Germinal center (tissue), 1 donor: ENCODE measurements around the gene ZC3H7B.
"Not testable (repeated sequence)": the region's sequence is repeated elsewhere in the genome, so short reads cannot be mapped to it uniquely, and the experiment has no call there.

ENCODE experiments used
- DNase-seq: peaks from one replicate; pipeline ENCODE4 v3.0.0; 2012; ENCODE audit warnings: mixed read lengths, low spot score

The ZC3H7B gene, protein sequence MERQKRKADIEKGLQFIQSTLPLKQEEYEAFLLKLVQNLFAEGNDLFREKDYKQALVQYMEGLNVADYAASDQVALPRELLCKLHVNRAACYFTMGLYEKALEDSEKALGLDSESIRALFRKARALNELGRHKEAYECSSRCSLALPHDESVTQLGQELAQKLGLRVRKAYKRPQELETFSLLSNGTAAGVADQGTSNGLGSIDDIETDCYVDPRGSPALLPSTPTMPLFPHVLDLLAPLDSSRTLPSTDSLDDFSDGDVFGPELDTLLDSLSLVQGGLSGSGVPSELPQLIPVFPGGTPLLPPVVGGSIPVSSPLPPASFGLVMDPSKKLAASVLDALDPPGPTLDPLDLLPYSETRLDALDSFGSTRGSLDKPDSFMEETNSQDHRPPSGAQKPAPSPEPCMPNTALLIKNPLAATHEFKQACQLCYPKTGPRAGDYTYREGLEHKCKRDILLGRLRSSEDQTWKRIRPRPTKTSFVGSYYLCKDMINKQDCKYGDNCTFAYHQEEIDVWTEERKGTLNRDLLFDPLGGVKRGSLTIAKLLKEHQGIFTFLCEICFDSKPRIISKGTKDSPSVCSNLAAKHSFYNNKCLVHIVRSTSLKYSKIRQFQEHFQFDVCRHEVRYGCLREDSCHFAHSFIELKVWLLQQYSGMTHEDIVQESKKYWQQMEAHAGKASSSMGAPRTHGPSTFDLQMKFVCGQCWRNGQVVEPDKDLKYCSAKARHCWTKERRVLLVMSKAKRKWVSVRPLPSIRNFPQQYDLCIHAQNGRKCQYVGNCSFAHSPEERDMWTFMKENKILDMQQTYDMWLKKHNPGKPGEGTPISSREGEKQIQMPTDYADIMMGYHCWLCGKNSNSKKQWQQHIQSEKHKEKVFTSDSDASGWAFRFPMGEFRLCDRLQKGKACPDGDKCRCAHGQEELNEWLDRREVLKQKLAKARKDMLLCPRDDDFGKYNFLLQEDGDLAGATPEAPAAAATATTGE

DNA sequence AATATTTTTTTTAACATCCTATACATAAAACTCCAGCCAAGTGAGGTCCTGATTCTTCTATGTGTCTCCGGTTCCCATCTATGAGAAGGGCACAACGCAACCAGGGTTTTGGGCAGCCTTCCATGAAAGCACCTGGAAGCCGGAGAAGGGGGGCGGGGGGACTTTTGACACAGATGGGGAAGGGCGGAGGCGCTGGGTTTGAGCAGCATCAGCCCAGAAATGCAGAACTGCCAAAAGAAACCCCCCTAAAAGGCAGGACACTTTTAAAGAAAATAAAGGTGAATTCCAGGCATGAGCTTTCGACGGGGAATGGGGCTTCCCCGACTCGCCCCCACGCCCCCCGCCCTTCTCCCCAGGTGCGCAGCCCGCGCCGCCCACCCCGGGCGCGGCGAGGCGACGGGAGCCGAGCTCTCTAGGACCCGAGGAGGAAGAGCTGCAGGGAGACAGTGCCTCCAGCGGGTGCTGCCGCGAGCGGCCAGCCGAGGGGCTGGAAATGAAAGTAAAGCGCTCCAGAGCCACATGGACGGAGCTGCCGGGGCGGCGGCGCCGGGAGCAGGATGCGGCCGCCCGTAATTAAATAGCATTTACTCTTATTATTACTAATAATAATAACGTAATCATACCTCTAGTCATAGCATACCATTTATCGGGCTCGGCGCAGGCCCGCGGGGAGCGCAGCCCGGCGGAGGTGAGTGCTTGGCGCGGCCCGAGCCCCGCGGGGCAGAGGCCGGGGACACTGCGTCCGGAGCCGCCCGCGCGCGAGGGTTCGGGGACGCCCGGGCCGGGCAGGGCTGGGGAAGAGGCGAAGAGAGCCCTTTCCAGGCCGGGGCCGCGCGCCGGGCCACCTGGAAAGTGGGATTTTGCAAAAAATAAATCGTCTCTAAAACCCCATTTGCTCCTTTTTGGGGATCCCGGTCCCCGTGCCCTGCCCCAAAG is at the start of gene ZC3H7B:
ZC3H7B (plus strand) TSS at position 441 of the 936 bp plus-strand sequence. CDS start 19,136 bp downstream, outside the sequence.
- DNase-seq = peak; percentile 91

DNA sequence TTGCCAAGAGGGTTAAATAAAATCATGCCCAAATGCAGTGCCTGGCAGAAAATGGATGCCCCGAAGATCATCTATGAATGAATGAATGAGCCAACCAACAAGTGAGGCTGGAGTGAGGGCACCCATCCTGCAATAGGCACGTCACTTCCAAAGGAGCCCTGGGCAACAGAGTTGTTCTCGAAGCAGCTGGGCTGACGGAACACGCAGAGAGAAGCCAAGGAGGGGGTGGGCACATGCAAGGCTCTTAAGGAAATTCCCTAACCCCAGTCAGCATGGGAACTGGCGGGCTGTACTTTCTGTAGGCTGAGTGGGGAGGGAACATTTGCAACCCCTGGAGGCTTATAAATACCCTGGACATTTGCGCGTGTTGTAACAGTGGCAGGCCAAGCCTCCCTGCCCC is 49.0 kb upstream of the ZC3H7B start:
- DNase-seq = no peak

DNA sequence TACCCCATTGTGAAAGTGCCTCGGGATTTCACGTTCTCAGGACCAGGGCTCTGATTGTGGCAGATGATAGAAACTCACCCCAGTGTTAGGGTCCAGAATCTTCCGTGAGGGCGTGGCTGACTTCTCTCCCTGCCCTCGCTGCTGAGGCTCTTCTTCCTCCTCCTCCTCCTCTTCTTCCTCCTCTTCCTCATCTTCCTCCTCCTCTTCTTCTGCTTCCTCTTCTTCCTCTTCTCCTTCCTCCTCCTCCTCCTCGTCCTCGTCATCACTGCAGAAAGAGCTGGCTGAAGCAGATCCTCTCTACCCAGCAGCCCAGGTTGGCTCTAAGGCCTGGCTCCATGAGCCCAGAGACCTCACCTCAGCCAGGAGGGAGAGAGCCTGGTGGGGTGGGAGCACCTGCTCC is 47.1 kb upstream of the ZC3H7B start:
- no peak for DNase-seq

DNA sequence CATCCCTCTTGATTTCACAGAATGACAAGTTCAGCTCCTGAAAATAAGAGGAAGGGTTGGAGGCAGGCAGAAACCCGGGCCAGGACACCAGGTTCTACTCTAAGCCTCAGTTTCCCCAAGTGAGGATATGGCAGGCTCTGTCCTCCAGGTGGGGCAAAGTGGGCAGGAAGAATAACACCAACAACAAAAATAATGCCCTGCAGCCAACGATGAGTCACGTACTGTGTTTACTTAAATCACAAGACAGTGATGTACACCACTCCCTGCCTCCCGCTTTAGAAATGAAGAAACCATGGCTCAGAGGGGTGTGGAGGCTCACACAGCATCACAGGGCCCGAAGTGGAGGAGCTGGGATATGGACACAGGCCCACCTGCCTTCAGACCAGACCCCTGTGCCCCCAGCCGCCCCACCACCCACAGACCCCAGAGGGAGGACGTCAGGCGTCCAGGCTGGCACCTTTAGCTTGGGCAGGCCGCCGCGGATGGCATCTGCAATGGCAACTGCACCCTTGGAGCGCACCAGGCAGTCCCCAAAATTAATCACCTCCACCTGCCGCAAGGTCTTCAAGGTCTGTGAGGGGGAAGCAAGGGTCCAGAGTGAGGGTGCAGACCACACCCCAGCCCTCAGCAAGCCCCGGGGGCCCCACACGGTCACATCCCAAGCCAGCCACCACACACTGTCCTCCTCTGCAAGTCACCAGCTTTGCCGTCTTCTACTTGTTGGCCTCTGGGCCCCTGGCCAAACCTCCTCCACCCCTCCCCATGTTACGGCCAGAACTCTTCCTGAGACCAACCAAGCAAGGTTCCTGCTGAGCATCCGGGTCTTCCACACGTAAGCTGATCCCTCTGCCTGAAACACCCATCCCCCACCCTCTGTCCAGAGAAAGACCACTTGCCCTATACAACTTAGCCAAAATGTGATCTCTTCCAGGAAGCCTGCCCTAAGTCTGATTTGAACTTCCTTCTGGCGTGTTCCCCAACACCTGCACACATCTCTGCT is 44.8 kb upstream of the ZC3H7B start:
- no peak for DNase-seq

DNA sequence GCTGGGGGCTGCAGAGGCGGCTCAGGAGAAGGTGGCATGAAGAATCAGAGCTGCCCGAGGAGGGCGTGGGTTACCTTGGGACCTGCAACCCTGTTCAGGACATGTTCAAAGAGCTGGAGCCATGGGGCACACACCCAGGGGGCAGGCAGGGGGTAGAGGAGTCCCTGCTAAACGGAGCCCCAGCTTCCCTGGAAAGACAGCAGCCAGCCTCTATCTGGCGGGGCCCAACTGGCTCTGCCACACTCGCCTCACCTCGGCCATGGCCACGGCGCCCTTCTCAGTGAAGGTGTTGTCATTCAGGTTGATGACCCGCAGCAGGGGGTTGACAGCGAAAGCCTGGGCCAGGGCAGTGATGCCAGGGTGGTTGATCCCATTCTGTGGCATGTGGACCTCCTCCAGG is 43.6 kb upstream of the ZC3H7B start:
- no peak for DNase-seq

DNA sequence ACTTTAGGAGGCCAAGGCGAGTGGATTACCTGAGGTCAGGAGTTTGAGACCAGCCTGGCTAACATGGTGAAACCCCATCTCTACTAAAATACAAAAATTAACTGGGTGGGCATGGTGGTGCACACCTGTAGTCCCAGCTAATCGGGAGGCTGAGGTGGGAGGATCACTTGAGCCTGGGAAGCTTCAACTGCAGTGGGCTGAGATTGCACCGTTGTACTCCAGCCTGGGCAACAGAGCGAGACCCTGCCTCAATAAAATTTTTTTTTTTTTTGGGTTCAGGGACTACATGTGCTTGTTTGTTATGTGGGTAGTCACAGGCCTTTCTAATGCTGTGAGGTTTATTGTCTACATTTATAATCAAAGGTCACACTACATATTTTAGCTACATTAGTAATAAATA is 41.6 kb upstream of the ZC3H7B start:
- DNase-seq = not testable (repeated sequence)

DNA sequence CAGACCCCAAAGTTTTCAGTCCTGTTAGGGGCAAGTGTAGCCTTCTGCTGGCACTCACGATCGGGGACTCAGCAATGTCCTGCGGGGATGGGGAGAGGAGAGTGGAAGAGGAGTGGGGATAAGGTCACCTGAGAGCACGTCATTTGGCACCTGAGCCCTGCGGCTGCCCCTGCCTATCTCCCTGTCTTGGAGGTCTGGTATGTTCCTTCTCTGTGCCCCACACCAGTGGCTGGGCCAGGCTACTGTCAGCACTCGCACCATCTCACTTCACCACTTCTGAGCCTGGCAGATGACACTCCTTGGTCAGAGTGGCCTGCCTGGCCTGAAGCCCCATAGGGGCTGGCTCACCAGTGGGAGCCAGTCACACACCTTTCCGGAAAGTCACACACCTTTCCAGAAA is 40.5 kb upstream of the ZC3H7B start:
- DNase-seq = no peak

DNA sequence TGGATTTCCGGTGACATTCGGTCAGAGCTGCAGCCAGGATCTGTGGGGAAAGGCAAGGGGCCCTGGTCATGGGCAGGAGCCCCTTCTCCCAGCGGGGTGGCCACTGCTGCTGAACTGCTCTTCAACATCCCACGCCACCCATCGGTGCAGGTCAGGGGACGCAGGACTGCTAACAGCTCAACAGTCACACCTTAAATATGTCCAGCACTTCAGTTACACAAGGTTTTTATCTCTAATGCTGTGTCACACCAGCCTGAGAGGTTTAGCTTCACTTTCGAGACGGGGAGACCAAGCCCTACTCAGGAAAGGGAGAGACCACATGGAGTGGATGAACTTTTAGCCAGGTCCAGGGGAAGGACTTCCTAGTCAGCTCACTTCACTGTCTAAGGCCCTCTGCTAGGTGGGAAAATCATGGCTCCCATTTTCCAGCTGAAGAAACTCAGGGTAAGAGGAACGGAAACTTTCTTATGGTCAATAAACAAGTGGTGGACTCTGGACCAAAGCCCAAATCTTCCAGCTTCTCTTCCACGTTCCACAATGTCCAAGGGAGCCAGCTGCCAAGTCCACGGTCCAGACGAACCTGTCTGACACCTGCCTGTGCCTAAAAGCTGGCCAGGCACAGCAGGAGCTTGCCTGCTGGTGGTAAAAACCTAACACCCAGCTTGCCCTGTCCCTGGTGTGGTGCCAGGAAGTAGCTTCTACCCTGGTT is 39.6 kb upstream of the ZC3H7B start:
- DNase-seq = no peak

DNA sequence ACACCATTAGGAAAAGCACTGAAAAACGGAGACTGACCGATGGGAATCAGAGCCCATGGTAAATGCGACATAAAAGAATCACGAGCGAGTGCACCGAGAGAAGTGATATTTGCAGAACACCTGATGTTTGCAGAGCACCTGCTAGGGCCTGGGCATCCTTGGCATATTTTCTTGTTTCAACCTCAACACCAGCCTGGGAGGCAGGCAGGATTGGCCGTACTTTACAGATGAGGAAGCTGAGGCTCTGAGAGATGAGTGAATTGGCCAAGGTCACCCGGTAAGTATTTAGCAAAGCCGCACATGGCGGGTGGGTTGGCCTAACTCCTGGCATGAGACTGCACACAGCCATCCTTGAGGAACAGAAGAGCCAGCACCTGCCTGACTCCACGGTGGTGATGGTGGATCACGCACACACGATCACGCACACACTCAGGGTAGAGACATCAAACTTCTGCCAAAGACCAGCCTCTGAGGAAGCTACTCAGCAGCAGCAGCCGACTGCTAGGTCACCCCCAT is 39.0 kb upstream of the ZC3H7B start:
- DNase-seq = no peak

DNA sequence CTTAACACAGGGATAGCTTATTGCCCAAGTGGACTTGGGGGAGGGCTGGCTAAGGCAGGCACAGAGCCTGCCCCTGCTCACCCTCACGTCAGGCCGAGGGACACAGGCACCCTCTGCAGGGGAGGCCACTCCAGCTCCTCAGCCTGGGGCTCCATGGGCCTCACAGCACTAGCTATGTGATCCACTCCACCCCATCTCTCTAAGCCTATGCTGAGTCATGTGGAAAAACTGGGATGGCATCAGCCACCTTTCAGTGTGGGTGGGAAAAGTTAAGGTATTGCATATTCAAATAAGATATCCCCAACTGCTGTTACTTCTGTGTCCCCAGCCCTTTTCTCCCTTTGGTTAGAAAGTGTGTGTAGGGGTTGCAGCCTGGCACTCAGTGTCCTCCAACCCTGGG is 37.6 kb upstream of the ZC3H7B start:
- DNase-seq = no peak

DNA sequence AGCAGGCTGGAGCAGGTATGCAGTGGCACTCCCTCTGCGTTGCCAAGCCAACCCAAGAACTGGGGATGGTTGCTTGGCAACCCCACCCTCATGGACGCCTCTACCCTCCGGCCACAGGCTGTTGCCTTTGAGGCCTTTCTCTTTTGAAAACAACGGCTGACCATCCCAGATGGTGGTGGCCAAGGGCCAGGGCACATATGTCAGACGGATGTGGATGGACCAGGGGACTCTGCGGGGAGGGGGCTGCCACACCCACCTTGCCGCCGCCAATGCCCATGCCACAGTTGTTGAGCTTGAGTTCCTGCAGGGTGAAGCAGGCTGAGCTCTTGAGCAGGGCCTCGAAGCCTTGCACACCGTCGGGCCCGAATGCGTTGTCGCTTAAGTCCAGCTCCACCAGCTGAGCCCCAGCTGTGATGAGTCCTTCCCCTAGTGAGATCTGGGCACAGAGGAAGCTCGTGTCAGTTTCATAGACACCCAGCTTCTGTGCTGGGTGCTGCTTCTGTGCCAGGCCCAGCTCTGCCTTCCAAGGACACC is 36.9 kb upstream of the ZC3H7B start:
- no peak for DNase-seq

DNA sequence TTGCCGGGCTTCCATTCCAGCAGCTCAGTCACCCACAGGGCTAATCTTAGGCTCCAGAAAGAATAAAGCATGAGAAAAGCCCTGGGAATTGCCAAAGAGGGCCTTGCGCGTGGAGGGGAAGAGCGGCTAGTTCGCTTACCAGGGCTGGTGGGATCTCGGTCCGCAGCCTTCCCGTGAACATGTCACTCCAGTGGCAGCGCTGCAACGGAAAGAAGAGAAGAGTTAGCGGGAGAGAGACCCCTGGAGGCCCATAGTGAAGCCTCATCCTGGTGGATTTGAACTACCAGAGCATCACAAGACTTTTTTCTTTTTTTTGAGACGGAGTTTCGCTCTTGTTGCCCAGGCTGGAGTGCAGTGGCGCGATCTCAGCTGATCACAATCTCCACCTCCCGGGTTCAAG is 33.4 kb upstream of the ZC3H7B start:
- no peak for DNase-seq

DNA sequence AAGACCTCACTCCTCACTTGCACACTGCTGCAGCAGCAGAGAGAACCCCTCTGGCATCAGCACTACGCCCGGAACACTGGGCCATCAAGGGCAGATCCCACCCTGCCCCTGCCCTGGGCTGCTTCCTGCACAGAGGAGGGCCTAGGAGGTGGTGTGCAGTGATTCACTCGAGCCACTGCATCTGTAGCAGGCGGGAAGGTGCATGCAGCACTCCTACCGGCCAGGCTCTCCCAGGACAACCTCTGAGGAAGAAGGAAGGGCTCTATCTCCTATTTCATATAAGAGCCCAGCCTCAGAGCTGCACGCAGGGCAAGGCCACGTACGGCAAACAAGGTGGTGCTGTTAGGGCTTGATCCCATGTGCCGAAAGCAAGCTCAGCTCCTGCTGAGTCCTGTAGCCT is 29.5 kb upstream of the ZC3H7B start:
- no peak for DNase-seq

DNA sequence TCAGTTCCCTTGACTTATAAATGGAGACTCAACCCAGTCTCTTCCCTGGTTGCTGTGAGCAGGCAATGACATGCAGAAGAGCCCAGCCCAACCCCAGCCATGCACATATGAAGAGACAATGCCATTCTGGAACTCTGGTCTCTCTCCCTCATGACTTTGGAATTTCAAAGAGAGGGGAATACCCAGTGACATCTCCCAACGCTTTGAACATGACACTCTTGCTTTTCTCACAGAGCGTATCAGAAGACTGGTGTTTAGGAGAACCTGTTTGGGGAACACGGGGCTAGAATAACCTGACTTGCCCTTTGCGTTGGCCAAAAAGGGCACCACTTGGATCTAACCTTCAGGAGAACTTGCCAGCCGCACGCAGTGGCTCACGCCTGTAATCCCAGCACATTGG is 28.2 kb upstream of the ZC3H7B start:
- no peak for DNase-seq

DNA sequence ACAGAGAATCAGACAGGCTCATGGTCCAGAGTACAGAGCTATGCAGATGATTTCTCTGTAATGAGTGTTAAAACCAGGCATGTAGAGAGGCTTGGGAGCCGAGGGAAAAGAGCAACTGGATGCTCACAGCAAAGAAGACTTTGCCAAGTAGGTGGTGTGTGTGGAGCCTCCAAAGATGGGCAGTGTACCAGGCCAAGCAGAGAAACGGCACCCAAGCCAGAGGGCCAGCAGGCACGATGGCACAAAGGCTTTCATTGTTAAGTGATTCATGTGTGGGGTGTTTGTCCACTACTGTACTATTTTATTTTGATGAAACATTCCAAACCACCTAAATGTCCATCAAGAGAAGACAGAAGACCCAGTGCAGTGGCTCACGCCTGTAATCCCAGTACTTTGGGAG is 26.5 kb upstream of the ZC3H7B start:
- DNase-seq = no peak

DNA sequence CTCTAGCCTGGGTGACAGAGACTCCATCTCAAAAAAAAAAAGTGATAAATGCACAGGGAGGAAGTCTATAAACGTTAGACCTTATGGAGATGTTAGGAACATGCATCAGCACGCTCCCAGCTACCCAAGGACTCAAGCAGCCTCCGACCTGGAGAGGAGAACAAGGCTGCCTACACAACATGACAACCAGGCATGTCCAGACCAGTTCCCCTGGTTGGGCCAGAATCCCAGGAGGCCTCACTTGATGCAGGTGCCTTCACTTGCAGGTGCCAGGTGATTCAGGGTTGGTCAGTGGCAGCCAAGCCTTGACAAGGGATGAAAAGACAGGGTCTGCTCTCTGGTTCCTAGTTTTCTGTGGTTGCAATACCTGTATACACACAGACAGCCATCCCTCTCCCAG is 21.3 kb upstream of the ZC3H7B start:
- DNase-seq = no peak

DNA sequence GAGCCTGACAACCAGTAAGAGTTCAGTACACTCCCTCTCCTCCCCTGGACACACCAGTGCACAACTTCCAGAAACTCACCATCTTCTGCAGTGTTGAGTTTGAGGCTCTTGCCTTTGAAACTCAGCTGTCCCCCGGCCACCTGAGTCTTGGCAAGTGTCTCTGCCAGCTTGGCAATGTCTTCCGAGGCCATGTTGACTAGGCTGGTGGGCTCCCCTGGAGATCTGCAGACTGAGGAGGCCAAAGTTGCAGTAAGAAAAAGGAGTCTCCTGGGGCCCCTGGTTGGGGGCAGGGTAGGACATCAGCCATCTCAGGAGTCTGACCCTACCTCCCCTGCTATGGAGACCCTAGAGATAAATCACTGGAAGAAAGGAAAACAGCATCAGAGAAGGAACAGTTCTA is 20.5 kb upstream of the ZC3H7B start:
- DNase-seq = no peak

DNA sequence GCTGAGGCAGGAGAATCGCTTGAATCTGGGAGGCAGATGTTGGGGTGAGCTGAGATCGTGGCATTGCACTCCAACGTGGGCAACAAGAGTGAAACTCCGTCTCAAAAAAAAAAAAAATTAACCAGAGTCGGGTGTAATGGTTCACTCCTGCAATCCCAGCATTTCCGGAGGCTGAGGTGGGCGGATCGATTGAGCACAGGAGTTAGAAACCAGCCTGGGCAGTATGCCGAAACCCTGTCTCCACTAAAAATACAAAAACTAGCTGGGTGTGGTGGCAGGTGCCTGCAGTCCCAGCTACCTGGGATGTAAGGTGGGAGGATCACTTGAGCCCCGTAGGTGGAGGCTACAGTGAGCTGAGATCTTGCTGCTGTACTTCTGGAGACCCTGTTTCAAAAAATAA is 16.9 kb upstream of the ZC3H7B start:
- DNase-seq = no peak

DNA sequence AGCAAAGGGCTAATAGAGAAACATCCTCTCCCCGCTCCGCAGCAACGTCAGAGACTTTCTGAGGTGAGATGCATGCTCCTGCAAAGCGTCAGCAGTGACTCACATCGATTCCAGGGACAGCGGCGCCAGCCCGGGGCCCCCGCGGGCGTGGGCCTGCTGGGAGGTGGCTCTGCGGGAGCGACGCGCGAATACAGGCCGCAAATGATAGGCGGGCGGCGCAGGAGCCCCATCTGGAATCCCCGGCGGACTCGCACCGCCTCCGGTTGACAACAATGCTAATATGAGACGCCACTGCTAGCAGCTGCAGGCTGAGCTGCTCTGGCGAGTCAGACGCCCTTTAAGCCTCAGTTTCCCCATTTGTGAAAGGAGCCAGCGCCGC is 15.9 kb upstream of the ZC3H7B start:
- DNase-seq = peak; percentile 60
